GM12873 (cell line): ENCODE measurements around the gene GPRC5B.

Source experiments
- TF ChIP-seq, protein P1 (sequence below): IDR thresholded peaks from 2 replicates; pipeline ENCODE4 v1.5.1; 2012; ENCODE audit warnings: low read depth, mild to moderate bottlenecking, moderate library complexity, low read length, control low read depth; ENCODE audit not compliant: insufficient read depth; ENCODE audit errors: missing control alignments

GPRC5B gene

DNA sequence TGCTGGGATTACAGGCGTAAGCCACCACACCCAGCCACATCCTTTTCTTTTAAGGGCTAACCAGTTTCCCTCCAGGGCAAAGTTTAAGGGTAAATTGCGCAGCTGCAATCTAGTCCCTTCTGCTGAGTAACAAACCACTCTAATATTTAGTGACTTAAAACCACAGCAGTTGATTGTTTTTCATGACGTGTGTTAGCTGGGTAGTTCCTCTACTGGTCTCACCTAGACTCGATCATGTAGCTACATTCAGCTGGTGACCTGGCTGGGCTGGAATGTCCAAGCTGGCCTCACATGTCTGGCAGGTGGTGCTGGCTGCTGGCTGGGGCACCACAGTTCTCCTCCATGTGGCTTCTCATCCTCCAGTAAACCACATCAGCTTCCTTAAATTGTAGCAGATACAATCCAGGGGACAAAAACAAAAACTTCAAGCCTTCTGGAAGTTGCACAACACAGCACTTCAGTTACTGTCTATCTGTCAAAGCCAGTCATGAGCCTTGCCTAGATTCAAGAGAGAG lies 75.5 kb downstream of the GPRC5B start:
- TF ChIP-seq, protein P1, sequence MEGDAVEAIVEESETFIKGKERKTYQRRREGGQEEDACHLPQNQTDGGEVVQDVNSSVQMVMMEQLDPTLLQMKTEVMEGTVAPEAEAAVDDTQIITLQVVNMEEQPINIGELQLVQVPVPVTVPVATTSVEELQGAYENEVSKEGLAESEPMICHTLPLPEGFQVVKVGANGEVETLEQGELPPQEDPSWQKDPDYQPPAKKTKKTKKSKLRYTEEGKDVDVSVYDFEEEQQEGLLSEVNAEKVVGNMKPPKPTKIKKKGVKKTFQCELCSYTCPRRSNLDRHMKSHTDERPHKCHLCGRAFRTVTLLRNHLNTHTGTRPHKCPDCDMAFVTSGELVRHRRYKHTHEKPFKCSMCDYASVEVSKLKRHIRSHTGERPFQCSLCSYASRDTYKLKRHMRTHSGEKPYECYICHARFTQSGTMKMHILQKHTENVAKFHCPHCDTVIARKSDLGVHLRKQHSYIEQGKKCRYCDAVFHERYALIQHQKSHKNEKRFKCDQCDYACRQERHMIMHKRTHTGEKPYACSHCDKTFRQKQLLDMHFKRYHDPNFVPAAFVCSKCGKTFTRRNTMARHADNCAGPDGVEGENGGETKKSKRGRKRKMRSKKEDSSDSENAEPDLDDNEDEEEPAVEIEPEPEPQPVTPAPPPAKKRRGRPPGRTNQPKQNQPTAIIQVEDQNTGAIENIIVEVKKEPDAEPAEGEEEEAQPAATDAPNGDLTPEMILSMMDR, result no peak

DNA sequence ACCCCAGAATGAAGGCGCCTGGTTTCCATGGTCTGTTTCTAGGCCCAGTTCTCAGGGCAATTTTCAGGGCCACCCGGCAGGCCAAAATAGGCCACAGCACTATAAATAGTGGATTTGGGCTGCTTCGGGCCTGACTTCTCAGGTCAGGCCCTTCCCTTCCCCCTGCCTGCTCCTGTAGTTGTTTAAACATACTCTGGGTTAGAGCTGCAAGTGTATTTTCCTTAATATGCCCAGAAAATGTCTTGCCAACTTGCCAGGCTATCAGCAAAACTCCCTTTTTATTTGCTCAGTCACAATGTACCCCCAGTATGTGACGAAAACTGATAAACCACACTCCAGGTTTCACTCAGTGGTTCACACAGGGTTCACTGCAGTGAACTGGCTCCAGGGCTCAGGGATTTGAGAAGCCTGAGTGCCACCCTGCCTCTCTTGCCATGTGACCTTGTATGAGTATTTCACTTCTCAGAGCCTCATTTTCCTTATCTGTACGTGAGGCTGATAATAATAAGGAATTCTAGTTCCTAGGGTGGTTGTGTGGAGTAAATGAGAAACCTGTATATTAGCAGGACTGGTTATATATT lies 76.5 kb downstream of the GPRC5B start:
- TF ChIP-seq, protein P1, result no peak
